GM23248 (cell line): Measurements from ENCODE around the gene SIM1.

Experiments used
- EZH2 ChIP-seq: fragments of 200-600 bp; sonication (generic); IDR thresholded peaks from 2 replicates; pipeline ENCODE4 v1.6.1; 2018; ENCODE audit warnings: antibody characterized with exemption, mild to moderate bottlenecking; ENCODE audit not compliant: insufficient read depth, poor library complexity, severe bottlenecking
- EZH2phosphoT487 ChIP-seq: fragments of 200-600 bp; sonication (generic); IDR thresholded peaks from 2 replicates; pipeline ENCODE4 v1.6.1; 2018; ENCODE audit warnings: antibody characterized with exemption, moderate library complexity, mild to moderate bottlenecking, low read depth; ENCODE audit not compliant: insufficient read depth

GRCh38 chr6:100470422-100471120 is 5.8 kb upstream of the SIM1 start:
- TF ChIP-seq EZH2phosphoT487 (no peak), EZH2 (no peak)
